Measurements from ENCODE around the gene CAPNS1.
"Not testable (repeated sequence)": the region's sequence is repeated elsewhere in the genome, so short reads cannot be mapped to it uniquely, and the experiment has no call there.

CAPNS1 gene

DNA sequence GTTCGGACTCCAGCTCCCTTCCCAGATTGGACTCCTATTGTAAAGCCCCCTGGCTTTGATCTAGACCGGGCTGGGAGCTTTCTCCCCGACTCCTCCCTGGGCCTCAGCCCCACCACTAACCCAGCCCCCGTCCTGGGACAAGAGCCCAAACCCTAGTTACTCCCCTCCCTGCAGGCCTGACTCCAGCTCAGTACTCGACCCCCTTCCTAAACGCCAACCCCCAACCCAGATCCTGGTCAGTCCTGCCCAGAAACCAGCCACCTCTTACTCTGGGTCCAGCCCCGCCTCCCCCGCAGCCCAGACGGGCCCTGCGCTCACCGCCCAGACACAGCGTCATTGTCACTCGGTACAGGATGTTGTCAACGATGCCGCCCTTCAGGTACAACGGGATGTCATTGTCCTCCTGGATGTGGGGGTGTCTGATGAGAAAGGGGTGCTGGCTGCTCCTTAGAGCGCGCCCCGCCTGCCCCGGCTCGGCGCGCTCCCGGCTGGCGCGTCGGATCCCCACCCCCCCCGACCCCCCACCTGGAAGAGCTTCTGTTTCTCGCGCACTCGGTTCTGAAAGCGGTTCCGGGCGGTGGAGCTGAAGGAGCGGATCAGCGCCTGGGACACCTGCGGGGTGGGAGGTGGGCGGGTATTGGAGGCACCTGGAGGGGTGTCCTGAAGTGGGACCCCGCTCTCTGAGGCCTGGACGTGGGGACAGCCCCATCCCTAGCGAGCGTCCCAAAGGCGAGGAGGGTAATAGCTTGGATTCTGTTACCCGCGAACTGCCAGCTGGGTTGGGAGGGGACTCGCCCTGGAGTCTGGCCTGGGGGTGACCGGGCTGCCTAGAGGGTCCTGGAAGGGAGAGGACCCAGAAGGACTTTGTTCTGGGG lies 11.5 kb downstream of the CAPNS1 start:
- DNase-seq (ENCODE audit: low read depth): no peak

DNA sequence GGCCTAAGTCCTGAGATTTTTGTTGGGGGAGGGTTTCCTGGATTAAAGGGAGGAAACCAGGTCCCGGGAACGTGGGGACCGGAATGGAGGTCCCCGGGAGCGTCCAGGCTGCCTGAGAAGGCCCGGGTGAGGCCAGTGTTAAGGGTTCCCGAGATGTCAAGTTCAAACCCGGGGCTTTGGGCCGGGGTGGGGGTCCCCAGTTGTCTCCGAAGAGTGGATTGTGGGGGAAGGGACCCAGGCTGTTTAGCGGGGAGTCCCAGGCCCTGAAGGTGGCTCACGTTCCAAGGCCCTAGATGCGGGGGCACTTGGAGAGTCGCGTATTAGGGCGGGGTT lies 12.1 kb downstream of the CAPNS1 start:
- no peak for DNase-seq (ENCODE audit: low read depth)

DNA sequence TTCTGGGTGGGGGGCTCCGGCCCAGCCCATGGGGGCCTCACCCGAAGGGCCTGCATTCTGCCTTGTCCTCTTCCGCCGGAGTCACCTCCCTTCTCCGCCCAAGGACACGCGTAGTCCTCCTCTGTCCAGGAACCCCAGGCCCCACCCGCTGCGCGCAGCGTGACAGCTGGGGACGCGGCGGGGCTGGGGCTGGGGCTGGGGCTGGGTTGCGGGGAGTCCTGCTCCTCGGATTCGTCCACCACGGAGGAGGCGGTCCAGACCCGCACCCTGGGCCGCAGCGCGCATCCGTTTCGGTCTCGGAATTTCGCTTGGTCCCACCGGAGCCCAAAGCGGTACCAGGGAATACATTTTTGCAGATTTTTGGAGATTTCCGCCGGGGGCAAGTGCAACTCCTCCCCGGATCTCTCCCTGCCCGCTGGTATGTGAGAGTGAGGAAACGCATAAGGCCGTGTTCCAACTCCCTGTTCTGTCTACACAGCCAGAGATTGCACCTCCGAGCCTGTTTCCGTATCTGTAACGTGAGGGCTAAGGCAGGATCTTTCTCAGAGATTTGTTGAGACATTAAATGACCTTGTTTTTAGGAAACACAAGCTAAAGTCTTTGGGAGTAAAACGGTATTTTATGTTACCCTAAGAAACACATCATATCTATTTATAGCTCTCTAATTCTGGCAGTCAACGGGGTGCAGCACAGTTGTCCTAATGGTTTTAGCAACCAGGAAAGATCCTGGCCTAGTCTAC lies 12.7 kb downstream of the CAPNS1 start, which contains the start of gene COX7A1:
COX7A1 (minus strand) TSS at position 96 of the 740 bp plus-strand sequence; CDS start at position 56, 40 bp downstream.
- DNase-seq (ENCODE audit: low read depth): no peak

DNA sequence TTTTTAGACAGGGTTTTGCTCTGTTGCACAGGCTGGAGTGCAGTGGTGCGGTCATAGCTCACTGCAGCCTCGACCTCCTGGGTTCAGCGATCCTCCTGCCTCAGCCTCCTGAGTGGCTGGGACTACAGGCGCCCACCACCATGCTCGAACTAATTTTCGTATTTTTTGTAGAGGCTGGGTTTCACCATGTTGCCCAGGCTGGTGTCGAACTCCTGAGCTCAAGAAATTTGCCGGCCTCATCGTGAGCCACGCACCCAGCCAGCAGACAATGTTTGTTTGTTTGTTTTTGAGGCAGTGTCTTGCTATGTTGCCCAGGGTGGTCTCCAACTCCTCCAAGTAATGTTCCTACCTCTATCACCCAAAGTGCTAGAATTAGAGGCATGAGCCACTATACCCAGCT lies 13.3 kb downstream of the CAPNS1 start:
- no peak for DNase-seq (ENCODE audit: low read depth)

DNA sequence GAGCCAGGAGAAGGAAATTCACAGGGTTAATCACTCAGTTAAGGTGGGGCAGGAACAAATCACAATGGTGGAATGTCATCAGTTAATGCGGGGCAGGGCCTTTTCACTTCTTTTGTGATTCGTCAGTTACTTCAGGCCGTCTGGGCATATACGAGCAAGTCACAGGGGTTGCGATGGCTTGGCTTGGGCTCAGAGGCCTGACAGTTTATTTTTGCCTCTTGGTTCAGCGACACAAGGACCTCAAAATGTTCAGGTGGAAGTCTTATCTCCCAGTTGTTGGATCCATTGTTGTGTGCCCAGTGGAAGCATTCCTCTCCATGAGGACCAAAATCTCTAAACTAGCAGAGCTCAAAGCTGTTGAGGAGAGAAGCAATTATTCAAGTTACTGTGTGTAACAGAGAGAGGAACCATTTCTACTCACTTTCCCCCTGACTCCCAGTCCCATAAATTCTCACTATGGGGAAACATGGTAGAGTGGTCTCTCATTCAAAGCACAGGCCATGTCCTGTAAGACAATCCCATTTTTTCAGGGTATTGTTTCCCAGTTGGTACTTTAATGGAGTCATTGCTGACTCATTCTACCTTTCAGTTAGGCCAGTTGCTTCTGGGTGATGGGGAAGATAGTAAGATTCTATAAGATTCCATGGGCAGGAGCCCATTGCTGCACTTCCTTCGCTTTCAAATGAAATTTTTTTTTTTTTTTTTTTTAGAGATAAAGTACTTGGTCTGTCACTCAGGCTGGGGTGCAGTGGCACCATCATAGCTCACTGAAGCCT lies 21.1 kb downstream of the CAPNS1 start:
- no peak for DNase-seq (ENCODE audit: low read depth)

DNA sequence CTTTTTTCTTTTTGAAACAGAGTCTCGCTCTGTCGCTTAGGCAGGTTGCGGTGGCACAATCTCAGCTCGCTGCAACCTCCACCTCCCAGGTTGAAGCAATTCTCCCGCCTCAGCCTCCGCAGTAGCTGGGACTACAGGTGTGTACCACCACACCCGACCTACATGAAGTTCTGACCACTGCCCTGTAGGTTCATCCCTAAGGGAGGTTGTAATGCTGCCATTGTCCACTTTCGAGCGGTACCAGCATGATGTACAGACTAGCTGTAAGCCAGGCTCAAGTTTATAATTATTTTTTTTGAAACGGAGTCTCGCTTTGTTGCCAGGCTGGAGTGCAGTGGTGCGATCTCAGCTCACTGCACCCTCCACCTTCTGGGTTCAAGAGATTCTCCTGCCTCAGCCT lies 23.9 kb downstream of the CAPNS1 start:
- DNase-seq (ENCODE audit: low read depth): no peak

DNA sequence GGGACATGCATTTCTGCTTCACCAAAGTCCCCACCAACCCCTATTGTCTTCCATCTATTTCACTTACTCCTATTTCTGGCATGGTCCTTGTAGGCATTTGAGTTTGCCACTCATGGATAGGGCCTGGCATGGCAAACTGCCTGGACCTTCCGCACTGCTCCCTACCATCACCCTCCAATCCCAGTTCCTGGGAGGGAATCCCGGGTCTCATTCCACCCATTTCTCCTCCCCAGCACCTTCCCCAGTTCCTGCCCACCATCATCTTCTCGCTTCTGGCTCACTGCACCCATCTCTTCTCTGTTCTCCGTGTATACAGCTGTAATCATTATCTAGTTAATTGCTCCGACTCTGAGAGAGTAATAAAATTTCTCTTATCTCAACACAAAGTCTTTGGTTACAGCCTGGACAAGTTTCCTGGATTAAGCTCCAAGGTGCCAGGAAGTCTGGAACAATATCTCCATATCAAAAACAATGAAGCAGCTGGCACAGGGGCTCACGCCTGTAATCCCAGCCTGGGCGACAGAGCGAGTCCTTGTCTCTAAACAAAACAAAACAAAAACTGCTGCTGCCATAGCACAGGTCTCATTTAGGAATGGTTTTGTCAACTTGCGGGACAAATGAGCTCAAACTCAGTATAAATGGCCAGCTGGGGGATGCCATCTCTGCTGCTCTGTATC lies 29.4 kb downstream of the CAPNS1 start:
- no peak for DNase-seq (ENCODE audit: low read depth)

DNA sequence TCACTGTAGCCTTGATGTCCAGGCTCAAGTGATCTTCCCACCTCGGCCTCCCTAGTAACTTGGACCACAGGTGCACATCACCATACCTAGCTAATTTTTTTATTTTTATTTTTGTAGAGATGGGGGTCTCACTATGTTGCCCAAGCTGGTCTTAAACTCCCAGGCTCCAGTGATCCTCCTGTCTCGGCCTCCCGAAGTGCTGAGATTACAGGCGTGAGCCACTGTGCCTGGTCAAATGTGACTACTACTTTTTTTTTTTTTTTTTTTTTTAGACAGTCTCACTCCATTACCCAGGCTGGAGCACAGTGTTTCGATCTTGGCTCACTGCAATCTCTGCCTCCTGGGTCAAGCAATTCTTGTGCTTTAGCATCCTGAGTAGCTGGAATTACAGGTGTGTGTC lies 33.0 kb downstream of the CAPNS1 start:
- no peak for DNase-seq (ENCODE audit: low read depth)

DNA sequence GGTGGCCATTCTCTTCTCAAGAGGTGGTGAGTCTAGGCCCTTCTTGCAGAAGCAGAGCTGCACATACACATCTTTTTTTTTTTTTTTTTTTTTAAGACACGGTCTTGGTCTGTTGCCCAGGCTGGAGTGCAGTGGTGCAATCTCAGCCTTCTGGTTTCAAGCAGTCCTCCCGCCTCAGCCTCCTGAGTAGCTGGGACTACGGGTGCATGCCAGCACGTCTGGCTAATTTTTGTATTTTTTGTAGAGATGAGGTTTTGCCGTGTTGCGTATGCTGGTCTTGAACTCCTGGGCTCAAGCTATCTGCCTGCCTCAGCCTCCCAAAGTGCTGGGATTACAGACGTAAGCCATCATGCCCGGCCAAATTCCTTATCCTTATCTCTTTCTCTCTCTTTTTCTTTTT lies 34.0 kb downstream of the CAPNS1 start:
- not testable (repeated sequence) for DNase-seq (ENCODE audit: low read depth)

DNA sequence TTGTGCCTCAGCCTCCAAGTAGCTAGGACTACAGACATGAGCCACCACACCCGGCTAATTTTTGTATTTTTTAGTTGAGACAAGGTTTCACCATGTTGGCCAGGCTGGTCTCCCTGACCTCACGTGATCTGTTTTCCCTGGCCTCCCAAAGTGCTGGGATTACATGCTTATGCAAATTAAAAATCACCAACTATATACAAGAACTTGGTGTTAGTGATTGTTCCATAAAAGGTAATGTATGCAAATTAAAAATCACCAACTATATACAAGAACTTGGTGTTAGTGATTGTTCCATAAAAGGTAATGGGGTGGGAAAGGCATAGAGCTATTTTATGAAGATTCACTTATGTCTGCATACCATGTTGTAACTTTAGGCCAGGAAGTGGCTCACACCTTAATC lies 39.2 kb downstream of the CAPNS1 start:
- not testable (repeated sequence) for DNase-seq (ENCODE audit: low read depth)

DNA sequence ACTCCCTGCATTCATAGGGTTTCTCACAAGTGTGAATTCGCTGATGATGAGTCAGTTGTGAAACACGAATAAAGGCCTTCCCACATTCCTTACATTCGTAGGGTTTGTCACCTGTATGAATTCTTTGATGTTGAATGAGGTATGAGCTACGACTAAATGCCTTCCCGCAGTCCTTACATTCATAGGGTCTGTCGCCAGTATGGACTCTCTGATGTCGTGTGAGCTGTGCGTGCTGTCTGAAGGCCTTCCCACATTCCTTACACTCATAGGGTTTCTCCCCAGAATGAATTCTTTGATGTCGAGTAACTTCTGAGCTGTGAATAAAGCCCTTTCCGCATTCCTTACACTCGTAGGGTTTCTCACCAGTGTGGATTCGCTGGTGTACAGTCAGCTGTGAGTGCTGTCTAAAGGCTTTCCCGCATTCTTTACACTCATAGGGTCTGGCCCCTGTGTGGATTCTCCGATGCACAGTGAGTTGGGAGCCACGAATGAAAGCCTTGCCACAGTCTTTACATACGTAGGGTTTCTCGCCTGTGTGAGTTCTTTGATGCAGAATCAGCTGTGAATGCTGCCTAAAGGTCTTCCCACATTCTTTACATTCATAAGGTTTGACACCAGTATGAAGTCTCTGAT lies 42.9 kb downstream of the CAPNS1 start:
- DNase-seq (ENCODE audit: low read depth): no peak

DNA sequence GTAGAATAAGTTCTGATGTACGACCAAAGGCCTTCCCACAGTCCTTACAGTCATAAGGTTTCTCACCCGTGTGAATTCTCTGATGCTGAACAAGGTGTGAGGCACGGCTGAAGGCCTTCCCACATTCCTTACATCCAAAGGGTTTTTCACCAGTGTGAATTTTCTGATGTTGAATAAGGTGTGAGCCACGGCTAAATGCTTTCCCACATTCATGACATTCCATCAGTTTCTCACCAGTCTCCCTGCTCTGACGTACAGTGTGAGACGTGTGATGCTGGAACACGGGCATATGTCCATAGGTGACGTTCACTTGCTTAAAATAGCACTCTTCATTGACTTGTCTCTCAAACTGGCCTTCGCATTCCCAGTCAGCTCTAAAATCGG lies 43.4 kb downstream of the CAPNS1 start:
- DNase-seq (ENCODE audit: low read depth): no peak

DNA sequence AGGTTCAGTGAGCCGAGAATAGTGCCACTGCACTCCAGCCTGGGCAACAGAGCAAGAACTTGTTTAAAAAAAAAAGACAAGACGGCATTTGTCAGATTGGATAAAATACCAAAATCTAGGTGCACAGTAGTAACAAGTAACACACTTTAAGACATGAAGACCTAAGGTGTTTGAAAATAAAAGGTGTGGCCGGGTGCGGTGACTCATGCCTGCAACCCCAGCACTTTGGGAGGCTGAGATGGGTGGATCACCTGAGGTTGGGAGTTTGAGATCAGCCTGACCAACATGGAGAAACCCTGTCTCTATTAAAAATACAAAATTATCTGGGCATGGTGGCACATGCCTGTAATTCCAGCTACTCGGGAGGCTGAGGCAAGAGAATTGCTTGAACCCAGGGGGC lies 46.9 kb downstream of the CAPNS1 start:
- not testable (repeated sequence) for DNase-seq (ENCODE audit: low read depth)

DNA sequence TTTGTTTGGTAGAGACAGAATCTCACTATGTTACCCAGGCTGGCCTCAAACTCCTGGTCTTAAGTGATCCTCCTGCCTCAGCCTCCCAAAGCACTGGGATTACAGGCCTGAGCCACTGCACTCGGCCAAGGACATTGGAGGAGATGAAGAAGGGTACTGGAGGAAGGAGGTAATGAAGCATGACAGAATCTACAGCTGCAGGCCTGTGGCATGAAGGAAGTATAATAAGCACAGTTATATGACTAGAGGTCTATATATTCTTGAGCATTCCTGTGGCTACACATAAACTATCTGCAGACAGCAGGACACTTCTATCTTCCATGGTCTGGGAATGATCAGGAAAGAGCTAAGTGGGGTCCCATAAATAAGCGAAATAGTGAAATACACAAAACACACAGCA lies 56.4 kb downstream of the CAPNS1 start:
- DNase-seq (ENCODE audit: low read depth): no peak

DNA sequence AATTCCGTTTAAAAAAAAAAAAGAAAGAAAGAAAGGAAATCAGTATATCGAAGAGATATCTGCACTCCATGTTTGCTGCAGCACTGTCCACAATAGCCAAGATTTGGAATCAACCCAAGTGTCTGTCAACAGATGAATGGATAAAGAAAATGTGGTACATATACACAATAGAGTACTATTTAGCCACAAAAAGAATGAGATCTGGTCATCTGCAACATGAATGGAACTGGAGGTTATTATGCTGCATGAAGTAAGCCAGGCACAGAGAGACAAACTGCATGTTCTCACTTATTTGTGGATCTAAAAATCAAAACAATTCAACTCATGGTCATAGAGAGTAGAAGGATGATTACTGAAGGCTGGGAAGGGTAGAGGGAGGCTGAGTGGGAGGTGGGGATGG lies 58.3 kb downstream of the CAPNS1 start:
- no peak for DNase-seq (ENCODE audit: low read depth)
